HG03039 (cell line): ENCODE measurements around the gene PACRG.

Experiments
- ATAC-seq: cut with Tn5 transposase; IDR thresholded peaks from one replicate; pipeline ENCODE4 v1.9.1; 2021; ENCODE audit warnings: mild to moderate bottlenecking, moderate library complexity; ENCODE audit not compliant: unreplicated experiment

Gene PACRG

GRCh38 chr6:163165155-163165910 is 437.6 kb downstream of the PACRG start:
- ATAC-seq: no peak

GRCh38 chr6:163165922-163166321 is 438.1 kb downstream of the PACRG start:
- ATAC-seq: no peak

- ATAC-seq: no peak
These were observed 438.7 kb downstream of the PACRG start for GRCh38 chr6:163166507-163166906.

GRCh38 chr6:163169521-163169920 is 441.7 kb downstream of the PACRG start:
- no peak for ATAC-seq

GRCh38 chr6:163170294-163170883 is 442.6 kb downstream of the PACRG start:
- peak; percentile 54 for ATAC-seq

- no peak for ATAC-seq
These were observed 446.0 kb downstream of the PACRG start for GRCh38 chr6:163173741-163174140.

DNA sequence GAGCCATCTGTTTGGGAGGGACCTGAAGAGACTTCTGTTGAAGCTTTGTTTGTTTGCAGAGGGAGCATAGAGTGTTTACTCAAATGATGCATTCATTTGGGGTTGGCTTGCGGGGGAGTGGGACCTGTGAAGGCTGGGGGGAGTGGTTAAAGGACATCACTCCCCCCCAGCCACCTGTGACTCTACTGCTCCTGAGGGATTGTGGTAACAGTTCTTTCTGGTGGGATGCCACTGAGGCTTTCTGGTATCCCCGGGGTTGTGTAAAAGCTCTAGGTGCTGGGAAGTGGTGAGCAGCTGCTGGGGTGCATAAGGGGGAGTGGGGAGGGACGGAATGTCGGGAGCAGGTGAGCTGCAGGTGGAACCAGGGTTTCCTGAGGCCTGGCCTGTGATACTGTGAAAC is 447.5 kb downstream of the PACRG start:
- no peak for ATAC-seq

DNA sequence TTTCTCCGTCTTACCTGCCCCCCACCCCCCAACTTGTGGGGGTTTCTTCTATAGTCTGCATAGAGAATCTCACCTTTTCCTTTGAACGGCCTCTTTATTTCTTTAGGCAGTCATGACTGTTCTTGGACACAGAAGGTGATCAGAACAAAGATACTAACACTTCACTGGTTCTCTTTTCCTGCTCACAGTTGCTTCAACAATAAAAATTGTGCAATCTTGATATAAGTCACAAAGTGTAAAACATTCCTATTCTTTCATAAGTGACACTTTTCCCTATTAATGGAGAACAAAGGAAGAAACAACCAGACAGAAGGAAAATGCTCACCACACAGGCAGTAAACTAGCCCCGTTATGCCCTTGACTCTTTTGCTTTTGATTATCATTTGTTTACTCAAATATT is 448.3 kb downstream of the PACRG start:
- no peak for ATAC-seq

DNA sequence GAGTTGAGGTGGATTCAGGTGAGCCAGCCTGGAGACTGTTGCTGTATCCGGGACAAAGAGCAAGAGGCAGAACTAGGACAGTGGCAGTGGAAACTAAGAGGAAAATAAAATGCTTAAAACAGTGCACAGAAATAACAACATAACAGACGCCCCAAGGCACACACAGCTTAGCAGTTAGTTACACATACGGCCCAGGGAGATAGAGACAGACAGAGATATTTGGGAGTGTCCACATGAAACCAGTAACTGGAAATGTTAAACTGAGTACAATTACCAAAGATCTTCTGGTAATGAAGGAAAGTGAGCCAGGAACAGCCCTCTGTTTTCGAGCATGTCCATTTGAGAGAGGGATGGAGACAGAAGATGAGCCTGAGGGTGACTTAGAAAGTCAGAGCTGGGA is 449.2 kb downstream of the PACRG start:
- no peak for ATAC-seq

DNA sequence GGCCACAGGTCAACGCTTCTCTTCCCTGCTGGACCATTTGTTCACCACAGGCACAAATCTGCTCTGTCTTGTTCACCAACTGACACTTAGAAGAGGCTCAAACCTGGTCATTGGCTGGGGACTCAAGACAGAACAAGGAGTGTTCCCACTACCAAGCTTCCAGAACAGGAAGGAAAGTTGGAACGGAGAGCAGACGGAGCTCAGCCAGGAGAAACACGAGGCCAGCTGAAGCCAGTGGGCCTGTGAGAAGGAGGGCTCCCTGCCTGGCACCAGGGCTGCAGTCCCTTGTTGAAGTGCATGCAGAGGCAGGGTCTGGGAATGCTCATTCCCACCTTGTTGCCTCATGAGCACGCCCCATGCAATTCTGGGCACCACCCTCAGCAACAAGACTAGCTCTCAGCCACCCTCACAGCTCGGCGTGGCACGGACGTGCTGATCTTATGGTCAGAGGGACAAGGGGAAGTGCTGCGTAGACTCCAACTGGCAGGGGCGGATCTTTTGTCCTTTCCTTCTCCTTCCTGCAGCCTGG is 450.2 kb downstream of the PACRG start:
- no peak for ATAC-seq

DNA sequence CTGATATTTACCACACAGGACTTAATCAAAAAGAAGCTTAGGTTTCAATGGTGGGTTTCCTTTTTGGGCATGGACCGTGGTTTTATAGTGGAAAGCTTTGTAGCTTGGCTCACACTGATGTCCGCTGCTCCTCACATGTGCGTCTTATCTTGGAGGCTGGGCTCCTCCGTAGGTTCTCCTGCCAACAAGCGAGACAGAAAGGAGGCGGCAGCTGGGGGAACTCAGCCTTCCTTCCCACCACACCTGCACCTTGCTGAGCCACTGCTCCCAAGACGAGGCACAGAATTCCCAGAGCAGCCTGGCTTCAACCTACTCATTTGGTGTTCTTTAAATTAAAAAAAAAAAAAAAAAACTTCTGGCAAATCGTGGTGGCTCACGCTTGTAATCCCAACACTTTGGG is 451.3 kb downstream of the PACRG start:
- ATAC-seq: no peak

DNA sequence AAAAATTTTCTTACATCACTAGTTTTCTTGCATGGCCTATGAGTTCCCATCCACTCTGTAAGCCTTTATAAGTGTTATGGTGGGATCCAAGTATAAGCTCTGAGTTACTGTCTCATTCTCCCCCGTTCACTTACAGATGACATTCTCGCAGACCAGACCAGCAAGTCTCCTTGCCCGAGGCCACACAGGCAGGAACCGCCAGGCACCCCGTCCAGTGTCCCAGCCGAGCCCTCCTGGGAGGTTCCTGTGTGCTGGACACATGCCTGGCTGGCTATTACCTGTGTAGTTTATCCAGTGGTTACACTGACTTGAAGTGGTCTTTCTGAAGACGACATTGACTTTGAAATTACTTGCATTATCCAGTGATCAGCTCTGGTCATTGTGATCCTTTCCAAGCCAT is 451.9 kb downstream of the PACRG start:
- no peak for ATAC-seq

DNA sequence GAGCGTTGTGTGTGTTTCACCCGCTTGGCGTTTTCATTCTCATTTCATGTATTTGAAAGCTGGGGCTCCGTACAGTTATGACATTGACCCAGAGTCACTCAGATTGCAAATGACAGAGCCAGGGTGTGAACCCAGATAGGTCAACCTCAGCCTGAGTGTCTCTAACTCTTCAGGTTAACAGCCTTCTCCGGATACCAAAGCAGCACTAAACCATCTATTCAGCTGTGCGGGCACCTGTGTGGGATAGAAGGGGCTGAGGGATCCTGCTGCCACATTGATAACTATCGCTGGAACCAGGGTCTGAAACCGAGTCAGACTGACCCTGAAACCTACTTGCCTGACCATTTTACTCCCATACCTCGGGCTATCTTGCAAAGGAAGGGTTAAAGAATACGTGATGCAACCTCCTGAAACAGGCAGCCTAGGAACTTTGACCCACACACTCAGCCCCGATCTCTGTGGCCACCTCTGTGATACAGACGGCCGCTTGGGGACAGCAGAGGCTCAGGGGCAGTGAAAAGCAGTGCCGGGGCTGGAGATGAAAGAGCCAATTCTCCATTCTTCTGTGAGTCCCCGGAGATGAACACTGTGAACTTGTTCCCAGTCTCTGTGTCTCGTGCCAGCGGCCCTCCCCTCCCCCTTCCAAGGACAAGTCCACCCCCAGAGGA is 453.2 kb downstream of the PACRG start:
- no peak for ATAC-seq

- no peak for ATAC-seq
These were observed 453.9 kb downstream of the PACRG start for GRCh38 chr6:163181666-163182180.

- ATAC-seq: no peak
These were observed 454.9 kb downstream of the PACRG start for GRCh38 chr6:163182696-163183095.

- ATAC-seq: no peak
These were observed 456.0 kb downstream of the PACRG start for GRCh38 chr6:163183806-163184205.

GRCh38 chr6:163185744-163186143 is 458.0 kb downstream of the PACRG start:
- no peak for ATAC-seq

GRCh38 chr6:163186527-163186926 is 458.8 kb downstream of the PACRG start:
- ATAC-seq: no peak

DNA sequence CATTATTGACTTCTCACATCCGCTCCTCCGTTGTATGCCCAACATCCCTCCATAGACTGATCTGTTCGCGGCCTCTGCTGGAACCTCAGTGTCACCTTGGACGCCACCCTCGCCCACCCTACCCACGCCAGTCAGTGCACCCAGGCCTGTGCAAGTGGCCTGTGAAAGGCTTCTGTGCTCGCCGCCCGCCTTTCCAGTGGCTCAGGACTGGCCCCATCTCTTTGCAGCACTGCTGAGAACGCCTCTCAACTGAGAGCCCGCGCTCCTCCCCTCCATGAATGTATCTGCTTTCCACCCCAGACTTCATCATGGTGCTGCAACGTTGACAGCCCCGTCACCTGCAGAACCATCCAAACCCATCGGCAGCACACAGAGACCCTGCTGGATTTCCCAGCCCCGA is 459.4 kb downstream of the PACRG start:
- ATAC-seq: no peak

DNA sequence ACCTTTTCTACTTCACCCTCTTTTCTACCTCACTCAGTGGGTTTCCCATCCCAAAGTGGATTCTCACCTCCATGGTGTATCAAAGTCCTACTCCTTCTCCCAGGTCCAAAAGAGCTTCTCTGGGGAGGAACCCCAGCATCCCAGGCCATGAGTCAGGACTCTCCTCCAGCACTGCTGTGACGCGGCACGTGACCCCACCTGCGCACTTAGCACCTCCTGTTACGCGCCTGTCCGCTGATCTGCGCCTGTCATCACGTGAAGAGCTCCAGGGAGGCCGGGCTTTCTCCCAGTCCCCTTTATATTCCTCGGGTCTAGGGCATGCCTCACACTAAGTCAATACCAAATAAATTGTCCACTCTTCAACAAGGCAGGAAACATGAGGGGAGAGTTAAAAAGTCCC is 459.8 kb downstream of the PACRG start:
- ATAC-seq: no peak

DNA sequence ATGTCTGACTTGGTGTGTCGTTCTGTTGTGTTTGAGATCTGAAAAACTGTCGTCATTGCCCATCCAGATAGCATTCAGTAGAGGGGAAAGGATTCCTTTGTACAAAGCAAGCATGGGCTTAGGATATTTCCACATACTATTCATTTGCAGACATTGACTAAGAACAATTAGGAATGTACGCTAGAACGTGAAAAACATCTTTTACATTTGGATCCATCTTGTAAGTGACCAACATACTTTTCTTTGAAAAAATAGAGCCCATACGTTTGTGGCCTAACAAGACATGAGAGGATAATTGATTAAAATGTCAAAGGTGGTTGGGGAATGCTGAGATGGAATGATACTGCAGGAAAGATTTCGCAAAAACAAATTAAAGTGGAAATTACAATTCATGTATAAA is 461.0 kb downstream of the PACRG start:
- ATAC-seq: no peak

GRCh38 chr6:163189609-163190008 is 461.8 kb downstream of the PACRG start:
- no peak for ATAC-seq
